Coronary artery (tissue), 2 donors: ENCODE data around the gene CD28.

ENCODE experiments used
- DNase-seq: peaks from one replicate; pipeline ENCODE4 v3.0.0-alpha.2; 2017; ENCODE audit warnings: low spot score
- H3K27ac ChIP-seq, 2 donors: fragments of 200-600 bp; sonication (generic); one replicate each; pipeline ENCODE4 v1.5.1; 2016 to 2019
- H3K4me3 ChIP-seq: fragments of 200-600 bp; sonication (generic); 2 replicates; pipeline ENCODE4 v1.5.1; 2016; ENCODE audit warnings: mild to moderate bottlenecking, moderate library complexity
- TF ChIP-seq, protein P1 (sequence below): fragments of 200-600 bp; sonication (generic); IDR thresholded peaks from one replicate; pipeline ENCODE4 v1.5.1; 2019; ENCODE audit warnings: antibody characterized with exemption

The CD28 gene

DNA sequence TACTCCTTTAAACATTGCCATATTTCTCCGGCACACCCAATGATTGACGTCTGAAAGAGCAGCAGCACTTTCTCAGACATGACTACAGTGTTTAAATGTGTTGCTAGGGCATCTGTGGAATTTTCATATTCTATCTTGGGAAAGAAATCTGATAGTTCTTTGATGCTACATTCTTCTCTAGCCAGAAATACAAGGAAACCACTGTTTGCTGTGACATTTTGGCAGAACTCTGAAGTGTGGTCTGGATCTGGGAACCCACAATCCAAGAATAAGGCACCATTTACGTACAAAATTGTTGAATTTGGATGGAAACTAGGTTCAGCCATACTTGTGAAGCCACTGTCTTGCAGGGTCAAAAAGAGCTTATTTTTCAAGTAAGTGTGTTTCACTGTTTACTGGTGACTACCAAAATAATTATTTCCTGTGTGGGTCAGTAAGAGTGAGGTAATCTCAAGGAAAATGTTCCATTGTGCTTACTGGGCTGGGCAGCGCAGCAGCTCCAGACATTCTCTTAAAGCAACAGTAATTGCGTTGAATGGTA is 21.3 kb upstream of the CD28 start:
- TF ChIP-seq, protein P1, sequence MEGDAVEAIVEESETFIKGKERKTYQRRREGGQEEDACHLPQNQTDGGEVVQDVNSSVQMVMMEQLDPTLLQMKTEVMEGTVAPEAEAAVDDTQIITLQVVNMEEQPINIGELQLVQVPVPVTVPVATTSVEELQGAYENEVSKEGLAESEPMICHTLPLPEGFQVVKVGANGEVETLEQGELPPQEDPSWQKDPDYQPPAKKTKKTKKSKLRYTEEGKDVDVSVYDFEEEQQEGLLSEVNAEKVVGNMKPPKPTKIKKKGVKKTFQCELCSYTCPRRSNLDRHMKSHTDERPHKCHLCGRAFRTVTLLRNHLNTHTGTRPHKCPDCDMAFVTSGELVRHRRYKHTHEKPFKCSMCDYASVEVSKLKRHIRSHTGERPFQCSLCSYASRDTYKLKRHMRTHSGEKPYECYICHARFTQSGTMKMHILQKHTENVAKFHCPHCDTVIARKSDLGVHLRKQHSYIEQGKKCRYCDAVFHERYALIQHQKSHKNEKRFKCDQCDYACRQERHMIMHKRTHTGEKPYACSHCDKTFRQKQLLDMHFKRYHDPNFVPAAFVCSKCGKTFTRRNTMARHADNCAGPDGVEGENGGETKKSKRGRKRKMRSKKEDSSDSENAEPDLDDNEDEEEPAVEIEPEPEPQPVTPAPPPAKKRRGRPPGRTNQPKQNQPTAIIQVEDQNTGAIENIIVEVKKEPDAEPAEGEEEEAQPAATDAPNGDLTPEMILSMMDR, result no peak
- Histone ChIP-seq H3K4me3 (peak overlapping the region; percentile 16), H3K27ac (peak overlapping the region; percentile 70 to 88)
- DNase-seq, result no peak

DNA sequence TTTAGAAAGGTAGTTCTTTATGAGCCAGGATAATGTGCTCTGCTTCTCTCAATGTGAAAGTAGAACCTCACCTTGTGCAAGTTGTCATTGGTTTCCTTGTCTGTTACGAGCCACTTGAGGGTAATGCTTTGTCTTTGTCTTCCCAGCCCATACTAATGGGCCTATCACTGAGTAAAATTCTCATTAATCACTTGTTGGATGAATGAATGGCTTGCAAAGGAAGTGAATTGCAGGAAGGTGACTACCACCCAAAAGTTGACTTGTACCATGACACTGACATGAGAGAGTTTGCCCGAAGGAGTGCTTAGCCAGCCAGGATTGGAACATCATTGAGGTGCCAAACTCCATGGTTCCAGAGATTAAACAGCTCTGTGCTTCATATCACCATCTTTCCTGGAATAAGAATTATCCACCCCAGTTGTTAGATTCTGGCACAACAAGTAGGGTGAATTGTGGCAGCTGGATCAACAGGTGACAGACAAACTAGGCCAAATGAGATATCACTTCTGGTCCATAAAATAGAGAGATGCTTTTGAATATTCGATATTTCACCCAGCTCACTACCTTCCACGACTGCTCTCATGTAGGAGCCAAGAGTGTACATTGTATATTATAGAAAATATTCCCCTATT is 20.5 kb upstream of the CD28 start:
- Histone ChIP-seq H3K4me3 (no peak overlapping the region), H3K27ac (peak overlapping the region; percentile 70 to 88)
- no peak for DNase-seq
- TF ChIP-seq, protein P1, result no peak

DNA sequence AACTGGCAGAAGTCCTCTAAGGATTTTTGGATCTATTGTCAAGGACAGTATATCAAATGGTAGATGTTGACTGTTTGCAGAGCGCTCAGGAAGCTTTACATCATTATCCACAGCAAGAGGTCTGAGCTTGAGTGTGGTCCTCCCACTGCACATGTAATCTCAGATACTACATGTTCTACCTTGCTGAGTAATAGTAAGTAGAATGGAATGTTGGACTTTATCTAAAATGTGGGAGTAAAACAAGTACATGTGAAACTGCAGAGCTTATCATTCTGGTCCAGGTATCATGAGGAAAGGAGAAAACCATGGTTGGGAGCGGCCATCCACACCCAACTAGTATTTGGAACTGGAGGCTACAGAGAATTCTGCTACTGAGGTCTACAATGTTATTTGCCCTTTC is 19.3 kb upstream of the CD28 start:
- no peak for DNase-seq
- TF ChIP-seq, protein P1, result no peak
- H3K27ac ChIP-seq, result peak overlapping the region; percentile 3 to 55
- H3K4me3 ChIP-seq, result no peak overlapping the region

DNA sequence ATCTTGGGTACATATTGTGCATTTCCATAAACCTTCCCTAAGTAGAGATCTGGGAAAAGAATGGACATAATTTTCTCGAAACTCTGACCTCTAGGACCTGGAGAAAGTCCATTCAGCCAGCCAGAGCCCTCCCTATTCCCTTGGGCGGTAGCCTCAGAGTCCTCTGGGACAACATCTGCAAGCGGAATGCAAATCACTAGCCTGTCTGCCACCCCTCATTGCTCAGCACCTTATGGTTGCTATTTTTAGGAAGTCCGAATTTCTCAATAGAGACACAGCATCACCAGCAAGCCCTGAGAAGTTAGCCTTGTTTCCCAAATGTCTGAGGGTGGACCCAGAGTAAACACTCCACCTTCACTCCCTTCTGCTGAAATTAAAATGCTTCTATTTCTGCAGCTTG is 17.6 kb upstream of the CD28 start:
- H3K27ac ChIP-seq, result peak overlapping the region; percentile 21 to 63
- peak; percentile 83 for DNase-seq
- TF ChIP-seq, protein P1, result no peak

DNA sequence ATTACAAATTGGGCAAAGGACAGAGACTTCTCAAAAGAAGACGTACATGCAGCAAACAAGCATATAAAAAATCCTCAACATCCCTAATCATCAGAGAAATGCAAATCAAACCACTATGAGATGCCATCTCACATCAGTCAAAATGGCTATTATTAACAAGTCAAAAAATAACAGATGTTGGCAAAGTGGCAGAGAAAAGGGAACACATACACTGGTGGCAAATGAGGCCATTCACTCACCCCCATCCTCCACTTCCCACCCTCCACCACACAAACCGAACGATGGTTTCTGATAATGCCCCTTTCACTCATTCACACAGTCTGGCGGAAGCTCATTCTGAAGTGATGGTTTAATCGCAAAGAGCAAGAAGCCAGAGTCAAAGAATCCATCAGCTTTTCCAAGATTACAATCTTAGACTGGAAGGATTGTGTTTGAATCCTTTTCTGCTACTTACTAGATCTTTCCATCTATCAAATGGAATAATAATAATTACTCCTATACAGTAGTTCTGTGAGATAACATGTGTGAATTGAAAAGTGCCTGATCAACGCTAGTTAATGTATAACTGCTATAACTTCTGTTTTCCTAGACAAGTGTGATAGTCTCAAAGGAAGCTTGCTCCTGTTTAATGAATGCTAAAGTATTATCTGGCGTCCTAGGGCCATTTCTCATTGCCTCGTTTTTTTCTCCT is 16.9 kb upstream of the CD28 start:
- TF ChIP-seq, protein P1, result no peak
- DNase-seq, result no peak
- H3K27ac ChIP-seq, result peak overlapping the region in 1 of 2 donors; percentile 46
- H3K4me3 ChIP-seq, result no peak overlapping the region

More for the DNA sequence above, 17.6 kb upstream of the CD28 start:
- H3K4me3 ChIP-seq, result no peak overlapping the region

DNA sequence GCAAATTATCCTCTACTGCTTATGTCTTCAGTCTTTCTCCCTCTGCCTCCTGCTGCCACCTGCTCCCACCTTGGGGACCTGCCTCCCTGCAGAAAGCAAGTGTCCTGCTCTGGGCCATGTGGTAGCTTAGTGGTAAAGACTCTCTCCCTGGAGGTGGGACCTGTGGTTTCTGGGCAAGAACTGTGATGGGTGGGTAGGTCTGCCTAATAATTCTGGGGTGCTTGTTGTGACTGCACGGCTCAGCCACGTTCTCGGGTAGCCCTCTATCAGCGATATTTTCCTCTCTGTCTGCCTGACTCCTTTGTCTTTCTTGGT is 16.4 kb upstream of the CD28 start:
- TF ChIP-seq, protein P1, result no peak
- no peak overlapping the region for H3K4me3 ChIP-seq
- DNase-seq, result no peak
- peak overlapping the region in 1 of 2 donors; percentile 46 for H3K27ac ChIP-seq
